GM23338 (cell line): Measurements from ENCODE around the gene FKRP. TPM values are rescaled to one million over a fixed set of nuclear protein-coding genes. Genes with fewer than 3 reads are reported as not detected.

ENCODE experiments used
- ATAC-seq: fragments of 200-7000 bp; cut with Tn5 transposase; 3 replicates; pipeline ENCODE4 v1.9.1; 2020
- DNase-seq: peaks from one replicate; pipeline ENCODE4 v3.0.0-alpha.2; 2015; ENCODE audit warnings: low spot score
- H2AFZ ChIP-seq: fragments of 200-600 bp; sonication (generic); 2 replicates; pipeline ENCODE4 v1.8.0; 2016; ENCODE audit warnings: antibody characterized with exemption, mild to moderate bottlenecking, moderate library complexity
- H3F3A ChIP-seq: fragments of 200-600 bp; sonication (generic); replicated peaks from 2 replicates; pipeline ENCODE4 v1.8.0; 2017; ENCODE audit warnings: antibody characterized with exemption, mixed run types, low read depth
- H3K27ac ChIP-seq: fragments of 200-600 bp; sonication (generic); 2 replicates; pipeline ENCODE4 v1.6.1; 2016; ENCODE audit warnings: low read depth
- H3K27me3 ChIP-seq: fragments of 200-600 bp; sonication (generic); 2 replicates; pipeline ENCODE4 v1.8.0; 2016; ENCODE audit warnings: mild to moderate bottlenecking, mixed run types, moderate library complexity; ENCODE audit not compliant: insufficient read depth
- H3K36me3 ChIP-seq: fragments of 200-600 bp; sonication (generic); 2 replicates; pipeline ENCODE4 v1.8.0; 2016; ENCODE audit warnings: mild to moderate bottlenecking; ENCODE audit not compliant: insufficient read depth
- H3K4me1 ChIP-seq: fragments of 200-600 bp; sonication (generic); 2 replicates; pipeline ENCODE4 v1.8.0; 2016; ENCODE audit warnings: mild to moderate bottlenecking, moderate library complexity; ENCODE audit not compliant: insufficient read depth
- H3K4me2 ChIP-seq: fragments of 200-600 bp; sonication (generic); 2 replicates; pipeline ENCODE4 v1.7.1; 2017; ENCODE audit warnings: mixed run types
- H3K4me3 ChIP-seq: fragments of 200-600 bp; sonication (generic); 2 replicates; pipeline ENCODE4 v1.6.1; 2016; ENCODE audit warnings: mixed run types
- H3K79me2 ChIP-seq: fragments of 200-600 bp; sonication (generic); replicated peaks from 2 replicates; pipeline ENCODE4 v1.8.0; 2017; ENCODE audit warnings: mild to moderate bottlenecking; ENCODE audit not compliant: insufficient read depth
- H3K9me2 ChIP-seq: fragments of 200-600 bp; sonication (generic); 2 replicates; pipeline ENCODE4 v1.8.0; 2017; ENCODE audit not compliant: insufficient read depth
- H4K20me1 ChIP-seq: fragments of 200-600 bp; sonication (generic); replicated peaks from 2 replicates; pipeline ENCODE4 v1.8.0; 2017; ENCODE audit warnings: mild to moderate bottlenecking; ENCODE audit not compliant: insufficient read depth
- H3K27ac Mint-ChIP-seq: 2 replicates; pipeline ENCODE4 v1.8.0; 2020; ENCODE audit warnings: inconsistent platforms, mild to moderate bottlenecking, moderate library complexity, mixed read lengths
- H3K27me3 Mint-ChIP-seq: 3 replicates; pipeline ENCODE4 v1.8.0; 2022; ENCODE audit warnings: low read depth, mild to moderate bottlenecking, moderate library complexity, mixed read lengths, inconsistent platforms; ENCODE audit not compliant: insufficient read depth, poor library complexity
- H3K36me3 Mint-ChIP-seq: 3 replicates; pipeline ENCODE4 v1.8.0; 2021; ENCODE audit warnings: low read depth, mild to moderate bottlenecking, inconsistent platforms, moderate library complexity, mixed read lengths
- H3K4me1 Mint-ChIP-seq: 3 replicates; pipeline ENCODE4 v1.8.0; 2020; ENCODE audit warnings: mild to moderate bottlenecking, inconsistent platforms, mixed read lengths
- H3K4me3 Mint-ChIP-seq: 3 replicates; pipeline ENCODE4 v1.8.0; 2021; ENCODE audit warnings: moderate library complexity, mild to moderate bottlenecking, inconsistent platforms, mixed read lengths
- H3K9me3 Mint-ChIP-seq: 3 replicates; pipeline ENCODE4 v1.8.0; 2020; ENCODE audit warnings: moderate library complexity, mild to moderate bottlenecking, inconsistent platforms, mixed read lengths
- CREB1 ChIP-seq: fragments of 250-450 bp; sonication (Bioruptor Pico); IDR thresholded peaks from 2 replicates; pipeline ENCODE4 v1.5.0; 2020; ENCODE audit warnings: low read depth, mild to moderate bottlenecking, moderate library complexity
- CTCF ChIP-seq, 2 experiments: fragments of 200-600 bp in 1 of 2; sonication (generic) in 1 of 2; conservative IDR thresholded peaks; 2 replicates each; pipeline versions ENCODE4 v1.5.1 to v1.6.1; 2016 to 2017; ENCODE audit warnings: antibody characterized with exemption in 2 of 2, low read depth in 2 of 2, mild to moderate bottlenecking in 2 of 2, moderate library complexity in 1 of 2
- ETS1 ChIP-seq: IDR thresholded peaks from 2 replicates; pipeline ENCODE4 v1.6.1; 2016; ENCODE audit warnings: antibody characterized with exemption
- EZH2 ChIP-seq: fragments of 200-600 bp; sonication (generic); IDR thresholded peaks from one replicate; pipeline ENCODE4 v1.8.0; 2017; ENCODE audit warnings: antibody characterized with exemption, mild to moderate bottlenecking, low read depth; ENCODE audit not compliant: unreplicated experiment
- EZH2phosphoT487 ChIP-seq: fragments of 200-600 bp; sonication (generic); IDR thresholded peaks from one replicate; pipeline ENCODE4 v1.8.1; 2018; ENCODE audit warnings: antibody characterized with exemption; ENCODE audit not compliant: unreplicated experiment
- JUNB ChIP-seq: IDR thresholded peaks from one replicate; pipeline ENCODE4 v1.6.1; 2016; ENCODE audit warnings: antibody characterized with exemption; ENCODE audit not compliant: unreplicated experiment
- NANOG ChIP-seq: IDR thresholded peaks from 2 replicates; pipeline ENCODE4 v1.6.1; 2016; ENCODE audit warnings: antibody characterized with exemption, borderline replicate concordance
- POLR2AphosphoS5 ChIP-seq: IDR thresholded peaks from 2 replicates; pipeline ENCODE4 v1.6.1; 2016; ENCODE audit warnings: antibody characterized with exemption, low read depth
- REST ChIP-seq: IDR thresholded peaks from one replicate; pipeline ENCODE4 v1.6.1; 2018; ENCODE audit warnings: antibody characterized with exemption; ENCODE audit not compliant: unreplicated experiment
- STAT1 ChIP-seq: IDR thresholded peaks from one replicate; pipeline ENCODE4 v1.6.1; 2016; ENCODE audit warnings: antibody characterized with exemption; ENCODE audit not compliant: unreplicated experiment
- ZNF114 ChIP-seq: fragments of 250-450 bp; sonication (Bioruptor Pico); IDR thresholded peaks from 2 replicates; pipeline ENCODE4 v1.5.0; 2020; ENCODE audit warnings: mild to moderate bottlenecking, moderate library complexity
- ZNF331 ChIP-seq: fragments of 250-450 bp; sonication (Bioruptor Pico); IDR thresholded peaks from 2 replicates; pipeline ENCODE4 v1.5.0; 2020; ENCODE audit warnings: low read depth, mild to moderate bottlenecking, moderate library complexity
- ZNF462 ChIP-seq: fragments of 250-450 bp; sonication (Bioruptor Pico); IDR thresholded peaks from 2 replicates; pipeline ENCODE4 v1.5.0; 2020; ENCODE audit warnings: mild to moderate bottlenecking, moderate library complexity
- polyA plus RNA-seq: library from polyadenylated mRNA; unstranded; fragments of >200 nt; fragmentation: Nextera tagmentation; extraction: Ambion mirVana; gene quantifications from 2 replicates; pipeline ENCODE4 v1.2.1, GENCODE V29; 2016
- total RNA-seq: library from RNA; depleted of rRNA; stranded (reverse); fragments of >200 nt; shearing (Covaris generic); gene quantifications from 2 replicates; pipeline ENCODE4 v1.2.3, GENCODE V29; 2014

The FKRP gene
- total and polyA plus RNA-seq, 2 experiments from 2014 or later = 11.5 to 31.9 TPM

GRCh38 chr19:46739290-46739771 is 6.5 kb upstream of the FKRP start:
- H3K4me3 Mint-ChIP-seq = no peak overlapping the region
- no peaks in the 10 kb centered on the region for H3K27me3 ChIP-seq
- peaks cover 11% of the 10 kb centered on the region for H3K27me3 Mint-ChIP-seq
- H3K27ac Mint-ChIP-seq = peak overlapping the region; percentile 38
- DNase-seq (no peak), ATAC-seq (no peak)
- H3F3A ChIP-seq = no peaks in the 10 kb centered on the region
- no peak overlapping the region for H2AFZ ChIP-seq
- no peaks in the 10 kb centered on the region for H3K9me2 ChIP-seq
- H3K36me3 ChIP-seq = peaks cover 22% of the 10 kb centered on the region
- no peaks in the 10 kb centered on the region; the same call in 2 of the 3 replicates for H3K9me3 Mint-ChIP-seq
- TF ChIP-seq ZNF462 (CRISPR knock-in tag) = no peak
- no peak for TF ChIP-seq REST
- TF ChIP-seq EZH2phosphoT487 = no peak
- TF ChIP-seq JUNB = no peak
- no peak for TF ChIP-seq CTCF (conservative IDR thresholded peaks at IDR 0.05; ENCODE audit: low read depth in 2 of 2)
- no peak for TF ChIP-seq ZNF114 (CRISPR knock-in tag)
- no peak for TF ChIP-seq POLR2AphosphoS5
- no peak for TF ChIP-seq STAT1
- no peak for TF ChIP-seq ZNF331 (CRISPR knock-in tag)
- no peak for TF ChIP-seq EZH2
- TF ChIP-seq ETS1 = no peak
- TF ChIP-seq NANOG = no peak
- TF ChIP-seq CREB1 (CRISPR knock-in tag) = no peak
- peaks cover 35% of the 10 kb centered on the region for H3K4me1 Mint-ChIP-seq
- H4K20me1 ChIP-seq = peaks cover 69% of the 10 kb centered on the region
- peaks cover 85% of the 10 kb centered on the region for H3K79me2 ChIP-seq
- H3K4me2 ChIP-seq = no peak overlapping the region
- 0 out of 2 replicates have a peak overlapping the region, but pooled peaks have one; percentile 26 for H3K27ac ChIP-seq
- peaks cover 7% of the 10 kb centered on the region; the same call in 1 of the 2 replicates for H3K4me1 ChIP-seq
- H3K4me3 ChIP-seq = no peak overlapping the region
- peaks cover 48% of the 10 kb centered on the region for H3K36me3 Mint-ChIP-seq
